ENCODE data around the gene FCER2. TPM values are rescaled to one million over a fixed set of nuclear protein-coding genes. Genes with fewer than 3 reads are reported as not detected.
A peak's percentile ranks its signal among the peaks of the same experiment; 100 is the strongest.
"Not testable (repeated sequence)": the region's sequence is repeated elsewhere in the genome, so short reads cannot be mapped to it uniquely, and the experiment has no call there.

Gene FCER2, protein sequence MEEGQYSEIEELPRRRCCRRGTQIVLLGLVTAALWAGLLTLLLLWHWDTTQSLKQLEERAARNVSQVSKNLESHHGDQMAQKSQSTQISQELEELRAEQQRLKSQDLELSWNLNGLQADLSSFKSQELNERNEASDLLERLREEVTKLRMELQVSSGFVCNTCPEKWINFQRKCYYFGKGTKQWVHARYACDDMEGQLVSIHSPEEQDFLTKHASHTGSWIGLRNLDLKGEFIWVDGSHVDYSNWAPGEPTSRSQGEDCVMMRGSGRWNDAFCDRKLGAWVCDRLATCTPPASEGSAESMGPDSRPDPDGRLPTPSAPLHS
- not detected for polyA plus RNA-seq (2012; ENCODE audit: insufficient read depth, insufficient read length)

DNA sequence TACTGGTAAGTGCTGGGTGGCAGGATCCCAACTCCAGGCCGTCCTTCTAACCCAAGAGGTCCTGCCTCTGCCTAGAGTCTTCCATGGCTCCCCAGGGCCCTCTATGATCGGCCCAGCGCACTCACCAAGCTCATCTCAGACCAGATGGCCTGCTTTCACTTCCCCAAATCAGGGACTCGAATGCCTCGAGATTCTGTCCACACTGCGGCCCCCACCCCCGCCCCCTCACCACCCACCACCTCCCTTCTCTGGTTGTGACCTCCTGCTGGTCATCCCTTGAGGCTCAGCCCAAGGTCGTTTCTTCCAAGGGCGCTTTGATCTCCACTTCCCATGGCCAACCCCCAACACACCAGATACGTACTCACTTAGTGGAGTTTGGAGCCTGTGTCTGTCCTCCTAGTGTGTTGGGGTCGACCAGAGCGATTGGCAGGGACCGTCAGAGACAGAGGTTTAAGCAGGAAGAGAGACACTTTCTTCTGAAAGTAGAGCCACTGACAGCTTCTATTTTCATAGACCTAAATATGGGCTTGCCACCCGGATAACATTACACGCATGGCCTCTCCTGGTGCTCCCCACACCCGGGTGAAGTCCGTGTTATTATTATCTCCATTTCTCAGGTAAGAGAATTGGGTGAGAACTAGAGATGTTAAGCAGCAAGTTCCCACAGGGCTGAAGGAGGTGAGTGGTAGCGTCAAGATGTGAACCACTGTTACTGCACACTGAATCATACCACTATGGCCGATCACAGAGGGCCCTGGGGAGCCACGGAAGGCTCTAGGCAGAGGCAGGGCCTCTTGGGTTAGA, at the start of gene FCER2:
Gene FCER2, minus strand, starts transcription at position 478 of the 804 bp plus-strand sequence. CDS start 2,371 bp downstream, outside the sequence.
- H3K4me3 ChIP-seq (ENCODE audit: low read length): no peak within 1 kb of the TSS
- DNase-seq (ENCODE audit: low read depth, low spot score): no peak

DNA sequence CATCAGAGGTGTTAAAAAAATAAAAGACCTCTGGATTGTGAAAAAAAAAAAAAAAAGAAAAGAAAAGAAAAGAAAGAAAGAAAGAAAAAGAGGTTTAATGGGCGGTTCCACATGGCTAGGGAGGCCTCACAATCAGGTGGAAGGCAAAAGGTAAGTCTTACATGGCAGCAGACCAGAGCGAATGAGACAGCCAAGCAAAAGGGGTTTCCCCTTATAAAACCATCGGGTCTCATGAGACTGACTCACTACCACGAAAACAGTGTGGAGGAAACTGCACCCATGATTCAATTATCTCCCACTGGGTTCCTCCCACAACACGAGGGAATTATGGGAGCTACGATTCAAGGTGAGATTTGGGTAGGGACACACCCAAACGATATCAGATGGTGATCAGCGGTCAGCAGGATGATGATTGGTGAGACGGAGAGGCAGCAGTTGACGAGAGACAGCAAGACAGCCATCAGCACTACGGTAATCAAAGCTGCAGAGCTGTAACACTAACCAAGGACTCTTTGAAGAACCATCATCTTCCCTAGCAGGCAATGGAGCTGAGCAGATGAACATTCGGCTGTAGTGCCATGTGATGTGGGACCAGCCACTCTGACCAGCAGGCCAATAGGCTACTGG, 49.3 kb upstream of the FCER2 start:
- H3K4me3 ChIP-seq (ENCODE audit: low read length): no peak overlapping the region
- DNase-seq (ENCODE audit: low read depth, low spot score): no peak

DNA sequence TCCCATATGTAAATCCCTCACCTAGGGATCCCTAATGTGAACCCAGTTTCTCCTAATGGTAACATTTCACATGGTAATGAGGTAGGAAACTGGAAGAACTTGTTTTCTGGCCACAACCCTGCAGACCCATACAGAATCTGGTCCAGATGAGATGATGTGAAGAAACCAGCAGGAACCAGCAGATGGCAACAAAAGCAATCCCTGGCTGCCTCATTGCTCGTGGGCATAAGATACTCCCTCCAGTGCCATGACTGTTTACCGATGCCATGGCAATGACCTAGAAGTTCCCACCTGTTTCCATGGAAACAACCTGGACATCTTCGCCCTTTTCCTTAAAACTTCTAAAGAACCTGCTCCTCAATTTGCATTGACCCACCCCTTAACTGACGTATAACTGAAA, 46.8 kb upstream of the FCER2 start:
- peak; percentile 19 for DNase-seq (ENCODE audit: low read depth, low spot score)
- H3K4me3 ChIP-seq (ENCODE audit: low read length): no peak overlapping the region

DNA sequence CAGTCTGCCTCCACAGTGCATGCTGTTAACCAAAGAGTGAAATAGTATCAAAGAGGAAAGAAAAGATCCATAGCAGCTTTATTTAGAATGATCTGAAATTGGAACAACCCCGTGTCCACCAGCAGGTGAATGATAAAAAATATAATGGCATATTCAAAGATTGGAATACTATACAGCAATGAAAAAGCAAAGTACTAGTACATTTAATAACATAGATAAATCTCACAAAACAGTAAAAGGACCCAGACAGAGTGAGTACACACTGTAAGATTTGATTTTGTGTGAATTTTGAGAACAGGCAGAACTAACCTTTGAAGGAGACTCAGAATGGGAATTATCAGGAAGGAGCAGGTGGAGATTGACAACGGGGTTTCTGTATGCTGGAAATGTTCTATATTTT, 46.2 kb upstream of the FCER2 start:
- H3K4me3 ChIP-seq (ENCODE audit: low read length): no peak overlapping the region
- DNase-seq (ENCODE audit: low read depth, low spot score): no peak

DNA sequence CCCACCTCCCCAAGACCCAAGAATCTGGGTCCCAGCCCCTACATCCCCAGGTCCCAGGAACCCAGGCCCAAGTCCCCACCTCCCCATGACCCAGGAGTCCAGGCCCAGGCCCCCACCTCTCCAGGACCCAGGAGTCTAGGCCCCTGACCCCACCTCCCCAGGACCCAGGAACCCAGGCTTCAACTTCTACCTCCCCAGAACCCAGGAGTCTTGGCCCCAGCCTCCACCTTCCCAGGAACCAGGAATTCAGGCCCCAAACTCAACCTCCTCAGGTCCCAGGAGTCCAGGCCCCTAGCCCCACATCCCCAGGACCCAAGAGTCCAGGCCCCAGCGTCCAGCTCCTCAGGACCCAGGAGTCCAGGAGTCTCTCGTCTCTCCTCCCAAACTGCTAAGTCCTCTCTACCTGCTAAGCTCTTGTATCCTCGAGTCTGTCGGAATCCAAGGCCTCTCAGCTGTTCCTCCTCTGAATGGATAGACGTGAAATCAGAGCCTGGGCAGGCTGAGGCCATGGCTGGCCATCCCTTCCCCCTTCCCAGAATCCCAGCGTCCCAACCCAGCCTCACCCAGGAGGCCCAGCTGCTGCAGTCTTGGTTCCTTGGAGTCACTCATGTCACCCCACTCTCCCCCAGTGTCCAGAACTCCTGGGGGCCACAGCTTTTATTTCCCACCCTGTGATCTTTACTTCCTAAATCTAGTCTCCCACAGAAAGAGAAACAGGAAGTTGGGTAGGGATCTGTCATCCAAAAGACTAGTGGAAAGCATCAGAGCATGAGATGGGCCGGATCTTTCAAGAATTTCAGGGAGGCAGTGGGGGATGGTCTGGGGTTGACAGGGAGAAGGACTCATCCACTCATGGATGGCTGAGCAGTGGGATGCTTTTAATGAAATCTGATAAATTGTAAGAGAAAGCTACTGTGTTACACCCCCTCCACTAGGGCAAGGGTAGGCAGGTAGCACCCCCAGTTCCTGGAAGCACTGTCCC, 45.3 kb upstream of the FCER2 start, which contains the start of gene CD209:
Gene CD209, minus strand, starts transcription at position 632 of the 982 bp plus-strand sequence. Its CDS starts 23 bp downstream, at position 609.
- DNase-seq (ENCODE audit: low read depth, low spot score): no peak
- H3K4me3 ChIP-seq (ENCODE audit: low read length): no peak within 1 kb of the TSS

DNA sequence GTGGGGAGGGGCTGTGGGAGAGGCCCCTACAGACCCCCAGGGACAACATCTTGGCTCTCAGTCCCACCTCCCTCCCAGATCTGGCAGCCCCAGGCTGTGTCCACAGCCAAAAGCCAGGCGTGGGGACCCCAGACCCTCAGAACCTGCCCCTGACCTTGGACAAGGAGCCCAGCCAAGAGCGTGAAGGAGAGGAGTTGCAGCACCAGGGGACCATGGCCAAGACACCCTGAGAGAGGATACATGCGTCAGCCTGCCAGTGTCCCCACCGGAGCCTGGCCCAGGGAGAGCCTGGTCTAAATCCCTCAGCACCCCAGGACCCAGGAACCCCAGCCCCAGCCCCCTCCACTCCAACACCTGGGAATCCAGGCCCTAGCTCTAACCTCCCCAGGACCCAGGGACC, 44.4 kb upstream of the FCER2 start:
- not testable (repeated sequence) for H3K4me3 ChIP-seq (ENCODE audit: low read length); DNase-seq (ENCODE audit: low read depth, low spot score)

DNA sequence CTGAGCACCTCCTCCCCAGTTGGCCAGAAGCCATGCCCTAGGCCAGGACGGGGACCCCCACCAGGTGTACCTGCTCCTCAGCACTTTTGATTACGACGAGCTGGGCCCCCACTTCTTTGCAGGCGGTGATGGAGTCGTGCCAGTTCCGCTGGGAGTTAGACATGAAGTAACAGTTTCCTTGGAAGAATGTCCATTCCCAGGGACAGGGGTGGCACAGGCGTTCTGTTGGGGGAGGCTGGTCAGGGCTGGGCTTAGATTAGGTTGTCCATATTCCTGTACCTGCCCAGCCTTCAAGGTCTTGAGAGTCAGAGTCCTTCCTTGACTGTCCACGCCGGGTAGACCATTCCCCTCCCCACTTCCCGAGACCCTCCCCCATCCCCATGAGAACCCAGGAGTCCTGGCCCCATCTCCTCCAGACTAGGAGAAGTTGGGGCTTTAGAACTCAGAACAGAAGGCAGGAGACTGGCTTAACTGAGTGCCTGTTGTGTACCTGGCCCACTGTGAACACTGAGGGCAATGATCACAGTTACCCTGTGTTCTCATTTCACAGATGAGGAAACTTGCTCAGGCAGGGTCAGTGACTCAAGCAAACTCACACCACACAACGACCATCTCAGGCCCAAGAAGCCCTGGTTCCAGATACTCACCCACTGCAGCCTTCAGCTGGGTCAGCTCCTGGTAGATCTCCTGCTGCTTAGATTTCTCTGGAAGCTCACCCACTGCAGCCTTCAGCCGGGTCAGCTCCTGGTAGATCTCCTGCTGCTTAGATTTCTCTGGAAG, 43.1 kb upstream of the FCER2 start:
- DNase-seq (ENCODE audit: low read depth, low spot score): no peak
- H3K4me3 ChIP-seq (ENCODE audit: low read length): no peak overlapping the region

DNA sequence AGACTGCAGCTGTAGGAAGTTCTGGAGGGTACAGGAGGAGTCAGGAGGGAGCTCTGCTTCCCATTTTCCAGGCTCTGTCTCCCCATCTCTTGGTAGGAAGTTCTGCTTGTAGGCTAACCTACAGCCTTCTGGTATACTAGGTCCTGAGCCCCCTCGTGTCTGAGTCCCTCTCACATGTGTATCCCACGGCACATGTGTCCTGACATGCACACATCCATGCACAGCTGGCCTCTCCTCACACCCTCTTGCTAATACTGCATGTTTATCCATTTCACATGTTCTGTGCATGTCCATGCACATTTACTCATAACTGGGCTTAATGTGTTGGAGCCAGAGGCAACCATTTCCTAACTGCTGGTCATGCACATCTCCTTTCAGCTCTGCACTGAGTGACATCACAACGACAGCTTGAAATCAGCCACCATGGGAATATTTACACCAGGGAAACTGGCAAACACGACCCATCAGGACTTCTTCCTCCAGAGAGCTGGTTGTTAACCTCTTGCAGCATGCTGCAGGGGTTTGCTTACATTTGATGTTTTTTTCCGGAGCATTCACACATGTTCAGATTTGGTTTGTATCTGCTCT, 42.4 kb upstream of the FCER2 start:
- H3K4me3 ChIP-seq (ENCODE audit: low read length): no peak overlapping the region

DNA sequence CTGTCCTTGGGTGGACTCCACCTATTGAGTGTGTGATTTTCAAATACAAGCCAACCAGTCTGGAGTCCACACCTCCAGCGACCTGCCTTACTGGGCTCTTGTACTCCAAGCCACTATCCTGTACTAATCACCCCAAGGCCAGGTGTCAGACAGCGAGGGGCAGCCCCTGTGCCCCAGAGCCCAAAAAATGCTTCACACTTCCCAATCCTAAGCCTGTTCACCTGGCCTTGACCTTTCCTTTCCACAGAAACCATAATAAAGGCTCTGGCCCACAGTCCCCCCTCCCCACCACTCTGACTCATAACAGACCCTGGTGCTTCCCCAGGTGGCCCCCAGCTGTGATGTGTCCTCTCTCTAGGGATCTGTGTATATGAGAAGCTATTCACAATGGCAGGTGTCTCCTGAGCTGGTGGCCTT, 41.5 kb upstream of the FCER2 start:
- DNase-seq (ENCODE audit: low read depth, low spot score): no peak
- H3K4me3 ChIP-seq (ENCODE audit: low read length): no peak overlapping the region

More for the DNA sequence above, 42.4 kb upstream of the FCER2 start:
- no peak for DNase-seq (ENCODE audit: low read depth, low spot score)

DNA sequence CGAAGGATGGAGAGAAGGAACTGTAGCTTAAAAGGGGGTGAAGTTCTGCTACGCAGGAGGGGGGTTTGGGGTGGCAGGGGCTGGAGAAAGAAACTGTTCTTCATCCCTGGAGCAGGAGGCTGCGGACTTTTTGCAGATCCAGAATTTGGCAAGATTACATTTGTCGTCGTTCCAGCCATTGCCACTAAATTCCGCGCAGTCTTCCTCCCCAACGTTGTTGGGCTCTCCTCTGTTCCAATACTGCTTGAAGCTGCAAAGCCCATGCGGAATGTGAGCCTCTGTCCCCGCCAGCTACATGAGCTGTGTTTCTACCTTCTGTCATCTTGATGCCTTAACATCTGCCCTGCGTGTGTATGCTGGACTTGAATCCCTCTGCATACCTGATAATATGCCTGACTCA, 41.1 kb upstream of the FCER2 start:
- H3K4me3 ChIP-seq (ENCODE audit: low read length): no peak overlapping the region
- no peak for DNase-seq (ENCODE audit: low read depth, low spot score)

DNA sequence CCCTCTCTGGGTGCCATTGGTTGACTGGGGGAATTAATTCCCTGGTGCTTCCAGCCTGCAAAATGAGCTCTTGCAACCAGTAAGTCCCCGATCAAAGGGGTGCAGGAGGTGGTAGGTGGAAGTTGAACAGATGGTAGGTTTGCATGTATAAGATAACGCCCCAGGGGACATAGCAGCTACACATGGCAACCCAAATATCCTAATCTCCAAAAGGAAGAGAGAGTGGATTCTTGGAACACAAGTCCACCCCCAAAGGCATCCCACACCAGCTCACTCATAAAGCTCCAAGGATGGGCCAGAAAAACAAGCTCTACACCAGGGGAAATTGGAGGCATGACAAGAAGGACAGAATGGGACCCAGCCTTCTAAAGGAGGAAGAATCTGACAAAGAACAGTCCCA, 40.6 kb upstream of the FCER2 start:
- no peak overlapping the region for H3K4me3 ChIP-seq (ENCODE audit: low read length)
- DNase-seq (ENCODE audit: low read depth, low spot score): no peak

DNA sequence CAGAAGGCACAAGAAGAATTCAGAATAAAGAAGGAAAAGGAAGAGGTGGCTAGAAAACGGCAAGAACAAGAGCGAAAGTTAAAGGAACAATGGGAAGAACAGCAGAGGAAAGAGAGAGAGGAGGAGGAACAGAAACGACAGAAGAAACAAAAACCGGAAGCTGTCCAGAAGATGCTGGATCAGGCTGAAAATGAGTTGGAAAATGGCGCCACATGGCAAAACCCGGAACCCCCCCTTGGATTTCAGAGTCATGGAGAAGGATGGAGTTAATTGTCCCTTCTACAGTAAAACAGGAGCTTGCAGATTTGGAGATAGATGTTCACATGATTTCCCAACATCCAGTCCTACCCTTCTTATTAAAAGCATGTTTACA, 38.7 kb upstream of the FCER2 start:
- no peak for DNase-seq (ENCODE audit: low read depth, low spot score)
- H3K4me3 ChIP-seq (ENCODE audit: low read length): no peak overlapping the region

DNA sequence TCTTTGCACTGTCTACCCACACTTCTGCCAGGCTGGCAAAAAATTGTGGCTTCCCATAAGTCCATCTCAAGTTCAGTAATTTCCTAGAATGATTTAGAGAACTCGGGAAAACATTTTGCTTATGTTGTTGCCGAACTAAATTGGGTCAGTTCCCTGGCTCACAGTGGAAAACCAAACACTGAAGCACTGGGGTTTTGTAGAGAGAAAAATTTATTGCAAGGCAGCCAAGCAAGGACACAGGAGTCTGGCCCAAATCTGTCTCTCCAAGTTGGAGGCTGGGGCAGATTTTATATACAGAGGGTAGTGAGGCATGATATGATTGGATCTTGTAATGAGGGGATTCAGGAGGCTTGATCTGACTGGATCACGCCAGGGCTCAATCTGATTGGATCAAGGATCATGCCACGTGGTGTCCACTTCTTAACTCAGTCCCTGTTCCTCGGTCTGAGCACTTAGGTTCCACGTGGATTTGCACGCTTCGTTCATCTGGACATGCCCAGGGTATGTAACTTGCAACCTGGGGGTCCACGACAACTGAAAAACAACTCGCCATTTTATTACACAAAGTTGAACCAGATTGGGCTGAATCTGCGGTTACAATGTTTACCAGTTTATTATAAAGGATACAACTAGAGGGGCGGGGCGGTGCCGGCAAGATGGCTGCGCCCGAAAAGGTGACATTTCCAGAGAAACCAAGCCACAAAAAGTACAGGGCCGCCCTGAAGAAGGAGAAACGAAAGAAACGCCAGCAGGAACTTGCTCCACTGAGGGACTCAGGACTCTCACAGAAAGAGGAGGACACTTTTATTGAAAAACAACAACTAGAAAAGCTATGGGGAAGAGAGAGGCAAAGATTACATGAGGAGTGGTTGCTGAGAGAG, 38.1 kb upstream of the FCER2 start:
- H3K4me3 ChIP-seq (ENCODE audit: low read length): no peak overlapping the region
- no peak for DNase-seq (ENCODE audit: low read depth, low spot score)

DNA sequence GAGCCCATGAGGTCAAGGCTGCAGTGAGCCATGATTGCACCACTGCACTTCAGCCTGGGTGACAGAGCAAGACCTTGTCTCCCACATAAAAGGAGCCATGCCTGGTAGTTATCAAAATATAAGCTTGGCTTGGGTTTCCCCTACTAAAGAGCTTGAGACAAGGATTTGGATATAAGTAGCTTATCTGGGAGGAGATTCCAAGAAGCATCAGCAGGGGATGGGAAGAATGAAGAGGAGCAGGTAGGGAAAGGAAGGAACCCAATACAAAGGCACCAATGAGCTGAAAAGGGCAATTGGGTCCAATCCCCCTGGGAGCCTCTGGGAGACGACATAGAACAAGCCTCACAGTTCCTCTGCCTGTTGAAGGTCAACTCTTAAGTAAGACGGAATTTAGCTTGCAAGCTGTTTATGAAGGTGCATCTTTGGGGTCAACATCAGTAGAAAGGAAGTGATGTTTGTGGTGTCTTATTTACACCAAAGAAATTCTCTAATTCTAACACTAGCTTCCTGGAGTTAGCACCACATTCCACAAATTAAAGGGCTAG, 37.4 kb upstream of the FCER2 start:
- no peak overlapping the region for H3K4me3 ChIP-seq (ENCODE audit: low read length)
- no peak for DNase-seq (ENCODE audit: low read depth, low spot score)

DNA sequence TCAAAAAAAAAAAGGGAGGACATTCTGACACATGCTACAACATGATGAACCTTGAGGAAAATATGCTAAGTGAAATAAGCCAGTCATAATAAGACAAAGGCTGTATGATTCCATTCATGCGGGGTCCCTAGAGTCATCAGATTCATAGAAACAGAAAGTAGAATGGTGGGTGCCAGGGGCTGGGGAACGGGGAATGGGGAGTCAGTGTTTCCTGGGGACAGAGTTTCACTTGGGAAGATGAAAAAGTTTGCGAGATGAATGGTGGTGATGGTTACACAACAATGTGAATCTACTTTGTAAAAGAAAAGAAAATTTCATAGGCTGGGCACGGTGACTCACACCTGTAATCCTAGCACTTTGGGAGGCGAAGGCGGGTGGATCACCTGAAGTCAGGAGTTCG, 36.1 kb upstream of the FCER2 start:
- no peak overlapping the region for H3K4me3 ChIP-seq (ENCODE audit: low read length)
- no peak for DNase-seq (ENCODE audit: low read depth, low spot score)

DNA sequence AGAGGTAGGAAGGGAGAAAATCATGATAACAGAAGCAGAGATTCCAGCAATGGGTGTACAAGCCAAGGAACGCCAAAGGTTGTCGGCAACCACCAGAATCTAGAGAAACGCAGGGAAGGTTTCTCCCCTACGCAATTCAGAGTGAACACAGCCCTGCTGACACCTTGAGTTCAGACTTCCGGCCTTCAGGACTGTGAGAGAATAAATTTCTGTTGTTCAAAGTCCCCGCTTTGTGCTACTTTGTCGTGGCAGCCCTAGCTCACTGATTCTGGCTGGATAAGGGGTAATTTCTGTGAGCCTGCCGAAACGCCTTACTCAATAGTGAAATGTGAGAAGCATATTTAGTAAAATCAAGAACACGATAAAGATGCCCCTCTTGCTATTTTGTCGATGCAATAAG, 35.3 kb upstream of the FCER2 start:
- DNase-seq (ENCODE audit: low read depth, low spot score): no peak
- H3K4me3 ChIP-seq (ENCODE audit: low read length): no peak overlapping the region

DNA sequence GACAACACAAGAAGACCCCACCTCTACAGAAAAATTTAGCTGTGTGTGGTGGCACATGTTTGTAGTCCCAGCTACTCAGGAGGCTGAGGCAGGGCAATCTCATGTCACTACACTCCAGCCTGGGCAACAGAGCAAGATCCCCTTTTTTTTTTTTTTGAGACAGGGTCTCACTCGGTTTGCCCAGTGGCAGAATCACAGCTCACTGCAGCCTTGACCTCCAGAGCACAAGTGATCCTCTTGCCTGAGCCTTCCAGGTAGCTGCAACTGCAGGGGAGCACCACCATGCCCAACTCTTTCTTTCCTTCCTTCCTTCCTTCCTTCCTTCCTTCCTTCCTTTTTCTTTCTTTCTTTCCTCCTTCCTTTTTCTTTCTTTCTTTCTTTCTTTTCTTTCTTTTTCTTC, 34.2 kb upstream of the FCER2 start:
- no peak for DNase-seq (ENCODE audit: low read depth, low spot score)
- no peak overlapping the region for H3K4me3 ChIP-seq (ENCODE audit: low read length)
